Effector memory CD4-positive, alpha-beta T cell (primary cell): Measurements from ENCODE around the gene OR2T34.
"Not testable (repeated sequence)": the region's sequence is repeated elsewhere in the genome, so short reads cannot be mapped to it uniquely, and the experiment has no call there.

Source experiments
- DNase-seq, 3 donors: peaks; one replicate each; pipeline ENCODE4 v3.0.0-alpha.2; 2020
- H3K27ac ChIP-seq: 2 replicates; pipeline ENCODE4 v1.7.0; 2013; ENCODE audit warnings: mild to moderate bottlenecking, low read length, moderate library complexity; ENCODE audit not compliant: insufficient read depth, poor library complexity, severe bottlenecking
- H3K27me3 ChIP-seq: replicated peaks from 2 replicates; pipeline ENCODE4 v1.7.0; 2013; ENCODE audit warnings: mild to moderate bottlenecking, low read length; ENCODE audit not compliant: insufficient read depth, control insufficient read depth, poor library complexity, severe bottlenecking
- H3K36me3 ChIP-seq: 2 replicates; pipeline ENCODE4 v1.7.0; 2013; ENCODE audit warnings: mild to moderate bottlenecking, low read length, moderate library complexity; ENCODE audit not compliant: control insufficient read depth, insufficient read depth
- H3K4me1 ChIP-seq: 2 replicates; pipeline ENCODE4 v1.7.0; 2013; ENCODE audit warnings: low read length, mild to moderate bottlenecking; ENCODE audit not compliant: control insufficient read depth, insufficient read depth, poor library complexity, severe bottlenecking
- H3K4me3 ChIP-seq: 2 replicates; pipeline ENCODE4 v1.7.0; 2013; ENCODE audit warnings: low read length, low read depth, mild to moderate bottlenecking; ENCODE audit not compliant: insufficient read depth, poor library complexity, severe bottlenecking
- H3K9me3 ChIP-seq: 2 replicates; pipeline ENCODE4 v1.7.0; 2013; ENCODE audit warnings: mild to moderate bottlenecking, low read length, moderate library complexity; ENCODE audit not compliant: control insufficient read depth

The OR2T34 gene

DNA sequence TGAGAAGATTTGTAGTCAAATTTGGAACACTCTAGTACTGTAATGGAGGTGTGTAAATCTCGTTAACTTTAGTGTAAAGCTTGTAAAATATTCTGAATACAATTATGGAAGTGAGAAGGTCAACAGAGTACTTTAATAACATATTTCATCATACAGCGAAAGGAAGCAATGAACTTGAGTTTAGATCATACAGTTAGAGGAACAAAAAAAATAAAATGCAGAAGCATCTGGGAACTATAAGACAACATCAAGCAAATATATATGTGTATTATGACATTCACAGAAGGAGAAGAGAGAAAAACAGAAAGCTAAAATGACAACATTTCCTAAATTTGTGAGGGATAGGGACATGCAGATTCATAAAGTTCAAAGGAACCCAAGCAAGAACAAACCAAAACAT is 5.5 kb downstream of the OR2T34 start:
- not testable (repeated sequence) for DNase-seq, H3K9me3 ChIP-seq, H3K4me3 ChIP-seq, H3K27ac ChIP-seq, H3K27me3 ChIP-seq, H3K36me3 ChIP-seq, H3K4me1 ChIP-seq

DNA sequence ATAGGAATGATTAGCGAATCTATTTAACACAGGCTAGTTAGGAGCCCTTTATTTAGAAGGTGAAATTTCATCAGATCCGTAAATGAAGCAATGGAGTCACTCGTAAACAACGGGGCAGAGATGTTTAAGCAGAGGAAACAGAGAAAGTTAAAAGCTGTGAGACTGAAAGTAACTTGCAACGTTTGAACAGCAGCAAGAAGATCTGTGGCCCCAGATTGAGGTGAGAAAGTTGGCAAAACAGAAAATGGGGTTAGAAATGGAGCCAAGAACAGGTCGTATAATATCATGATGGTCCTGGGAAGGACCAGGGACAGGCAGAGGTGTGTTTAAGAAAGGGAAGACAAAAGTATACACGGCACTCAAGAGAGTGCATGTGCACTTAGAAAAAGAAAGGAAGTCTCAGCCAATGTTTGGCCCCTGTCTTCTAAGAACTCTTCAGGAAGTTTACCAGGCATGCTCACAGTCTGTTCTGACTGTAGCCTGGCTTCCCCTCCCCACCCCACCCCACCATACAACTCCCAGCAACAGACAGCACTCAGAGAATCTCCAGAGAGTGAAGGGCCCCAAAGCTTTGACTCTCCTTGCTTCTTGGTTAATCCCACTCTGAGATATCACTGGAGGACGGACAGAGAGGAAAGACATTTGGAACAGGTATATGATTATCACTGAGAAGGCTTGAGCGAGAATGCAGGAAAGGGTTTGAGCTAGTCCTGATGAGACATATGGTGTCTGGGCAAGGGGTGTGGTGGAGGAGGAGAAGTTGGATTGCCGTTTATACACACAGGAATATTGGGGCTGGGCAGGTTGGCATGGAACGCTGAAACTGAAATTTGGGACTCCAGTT is 8.8 kb downstream of the OR2T34 start:
- Histone ChIP-seq H3K4me3 (peak overlapping the region; percentile 26), H3K27ac (peak overlapping the region; percentile 48)
- H3K4me1 ChIP-seq, DNase-seq, H3K9me3 ChIP-seq, H3K36me3 ChIP-seq, H3K27me3 ChIP-seq: not testable (repeated sequence)

DNA sequence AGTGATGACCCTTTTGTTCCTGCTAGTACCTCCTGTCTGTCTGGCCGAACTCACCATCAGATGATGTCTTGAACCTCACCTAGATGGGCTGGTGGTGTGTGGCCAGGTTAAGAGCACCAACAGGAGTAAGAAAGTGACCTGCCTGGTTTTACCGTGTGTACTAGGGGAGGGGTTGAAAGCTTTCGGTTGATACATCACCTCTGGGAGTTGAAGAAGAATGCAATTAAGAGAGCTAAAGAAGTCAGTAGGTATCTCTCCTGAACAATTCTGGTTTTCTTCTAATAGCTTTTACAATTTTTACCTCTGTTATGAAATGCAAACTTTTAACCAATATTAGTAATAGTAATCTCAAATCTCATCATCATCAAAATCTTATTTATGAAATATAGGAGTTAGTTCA is 11.9 kb downstream of the OR2T34 start, which contains the start of gene OR2T29:
Gene OR2T29, minus strand, starts transcription at position 101 of the 400 bp plus-strand sequence. CDS start 3,281 bp downstream, outside the sequence.
- not testable (repeated sequence) for H3K4me3 ChIP-seq, H3K27ac ChIP-seq

DNA sequence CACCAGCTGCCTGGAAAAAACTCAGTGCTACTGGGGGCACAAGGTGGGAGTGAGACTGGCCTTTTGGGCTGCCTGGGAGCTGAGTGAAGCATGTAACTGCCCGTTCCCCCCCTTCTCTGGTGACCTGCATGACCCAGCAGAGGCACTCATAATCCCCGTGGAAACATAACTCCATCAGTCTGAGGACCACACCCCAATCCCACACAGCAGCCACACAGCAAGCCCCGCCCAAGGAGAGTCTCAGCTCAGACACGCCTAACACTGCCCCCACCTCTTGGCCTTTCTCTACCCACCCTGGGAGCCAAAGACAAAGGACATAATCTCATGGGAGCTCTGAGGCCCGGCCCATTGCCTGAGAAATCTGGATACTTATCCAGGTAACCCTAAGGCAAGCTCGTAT is 23.5 kb downstream of the OR2T34 start:
- not testable (repeated sequence) for H3K9me3 ChIP-seq, H3K27me3 ChIP-seq, H3K4me1 ChIP-seq, H3K4me3 ChIP-seq, H3K27ac ChIP-seq, DNase-seq, H3K36me3 ChIP-seq

More for the DNA sequence above, 11.9 kb downstream of the OR2T34 start, which contains the start of gene OR2T29:
- H3K9me3 ChIP-seq, H3K36me3 ChIP-seq, H3K27me3 ChIP-seq, DNase-seq, H3K4me1 ChIP-seq: not testable (repeated sequence)

DNA sequence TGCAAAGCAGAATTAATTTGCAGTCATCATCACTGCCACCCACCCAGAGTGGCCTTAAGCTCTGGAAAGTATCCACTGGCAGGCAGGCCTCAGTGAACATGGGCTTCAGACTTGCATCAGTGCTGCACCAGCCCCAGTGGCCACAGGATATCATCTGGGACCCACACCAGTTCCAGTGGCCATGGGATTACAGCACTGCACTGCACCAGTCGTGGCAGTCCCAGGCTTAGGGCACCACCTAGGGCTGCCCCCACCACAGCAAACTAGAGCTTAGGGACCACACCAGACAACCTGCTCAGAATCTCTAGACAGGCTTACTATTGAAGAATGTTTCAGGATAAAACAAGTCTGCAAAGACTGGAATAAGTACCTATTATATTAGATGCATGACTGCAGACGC is 27.2 kb downstream of the OR2T34 start:
- H3K27ac ChIP-seq, H3K4me3 ChIP-seq, DNase-seq, H3K9me3 ChIP-seq, H3K4me1 ChIP-seq, H3K27me3 ChIP-seq, H3K36me3 ChIP-seq: not testable (repeated sequence)

DNA sequence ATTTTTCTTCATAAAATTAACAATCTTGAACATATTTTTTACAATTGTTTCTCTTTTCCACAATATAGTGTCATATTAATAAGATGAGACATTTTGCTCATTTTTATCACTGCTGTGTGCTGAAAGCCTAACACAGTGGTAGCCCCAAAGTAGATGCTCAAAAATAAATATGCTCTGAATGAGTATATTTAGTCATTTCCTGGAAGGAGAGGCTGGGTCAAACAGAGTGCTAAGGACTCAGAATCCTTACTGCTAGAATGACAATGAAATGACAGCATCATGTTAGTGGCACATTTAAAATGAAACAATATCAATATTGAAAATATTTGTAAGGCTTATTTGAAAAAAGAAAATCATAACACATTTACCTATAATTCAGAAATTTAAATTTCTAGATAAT is 37.1 kb downstream of the OR2T34 start:
- H3K36me3 ChIP-seq, H3K4me1 ChIP-seq, H3K27me3 ChIP-seq, H3K9me3 ChIP-seq, H3K4me3 ChIP-seq, DNase-seq, H3K27ac ChIP-seq: not testable (repeated sequence)
